IMR-90 (cell line): ENCODE data around the gene SCYL3. TPM values are rescaled to one million over a fixed set of nuclear protein-coding genes. Genes with fewer than 3 reads are reported as not detected.

ENCODE experiments used
- ATAC-seq: fragments of 200-7000 bp; cut with Tn5 transposase; 2 replicates; pipeline ENCODE4 v1.9.1; 2020; ENCODE audit warnings: low read depth, mild to moderate bottlenecking, moderate library complexity
- BruUV-seq: library from RNA; stranded (reverse); fragments of 400-500 nt; replicated peaks from 2 replicates; lab custom pipeline; 2021; lab: Mats Ljungman, UMichigan
- CTCF ChIA-PET: fragments of 300-600 bp; formaldehyde crosslinking; extraction: SDS; loops from one replicate; lab custom pipeline; 2021; ENCODE audit warnings: antibody characterized with exemption; lab: Yijun Ruan, JAX
- POLR2A ChIA-PET: fragments of 300-600 bp; sonication (Branson Sonifier 250); formaldehyde crosslinking; loops from one replicate; lab custom pipeline; 2022; ENCODE audit warnings: antibody characterized with exemption; ENCODE audit not compliant: unreplicated experiment; lab: Charles Lee
- DNase-seq: peaks from one replicate; pipeline ENCODE4 v3.0.0; 2013
- H2AFZ ChIP-seq: replicated peaks from 2 replicates; pipeline ENCODE3; 2013; ENCODE audit warnings: low read length, mild to moderate bottlenecking; ENCODE audit not compliant: poor library complexity
- H2AK5ac ChIP-seq: 2 replicates; pipeline ENCODE4 v1.6.1; 2013; ENCODE audit warnings: low read depth, low read length, inconsistent platforms
- H2AK9ac ChIP-seq: replicated peaks from 2 replicates; pipeline ENCODE3; 2013; ENCODE audit warnings: mild to moderate bottlenecking, low read depth, low read length, moderate library complexity; ENCODE audit not compliant: poor library complexity
- H2BK120ac ChIP-seq: 2 replicates; pipeline ENCODE4 v1.6.1; 2013; ENCODE audit warnings: low read depth, low read length, inconsistent platforms
- H2BK15ac ChIP-seq: 3 replicates; pipeline ENCODE4 v1.6.1; 2013; ENCODE audit warnings: low read depth, low read length, inconsistent platforms
- H2BK20ac ChIP-seq: 2 replicates; pipeline ENCODE4 v1.6.1; 2013; ENCODE audit warnings: low read depth, mild to moderate bottlenecking, inconsistent platforms, low read length, moderate library complexity
- H2BK5ac ChIP-seq: 2 replicates; pipeline ENCODE4 v1.6.1; 2013; ENCODE audit warnings: mild to moderate bottlenecking, low read depth, low read length, inconsistent platforms; ENCODE audit not compliant: poor library complexity, severe bottlenecking
- H3K14ac ChIP-seq: replicated peaks from 2 replicates; pipeline ENCODE4 v1.6.1; 2013; ENCODE audit warnings: low read depth, low read length, inconsistent platforms
- H3K18ac ChIP-seq: 2 replicates; pipeline ENCODE4 v1.6.1; 2013; ENCODE audit warnings: low read depth, low read length, control low read depth
- H3K23ac ChIP-seq: 2 replicates; pipeline ENCODE4 v1.6.1; 2013; ENCODE audit warnings: low read depth, low read length, inconsistent platforms
- H3K27ac ChIP-seq: 2 replicates; pipeline ENCODE4 v1.5.1; 2013; ENCODE audit warnings: mild to moderate bottlenecking, control low read depth, low read length; ENCODE audit not compliant: insufficient read depth
- H3K27me3 ChIP-seq: 2 replicates; pipeline ENCODE4 v1.6.1; 2013; ENCODE audit warnings: low read length; ENCODE audit not compliant: control insufficient read depth, insufficient read depth
- H3K36me3 ChIP-seq: 2 replicates; pipeline ENCODE4 v1.6.1; 2013; ENCODE audit warnings: low read length, mixed read lengths; ENCODE audit not compliant: control insufficient read depth, insufficient read depth
- H3K4ac ChIP-seq: 2 replicates; pipeline ENCODE4 v1.6.1; 2013; ENCODE audit warnings: low read depth, low read length, inconsistent platforms
- H3K4me1 ChIP-seq: 2 replicates; pipeline ENCODE4 v1.6.1; 2013; ENCODE audit warnings: low read length, mixed read lengths; ENCODE audit not compliant: control insufficient read depth, insufficient read depth
- H3K4me2 ChIP-seq: 2 replicates; pipeline ENCODE4 v1.6.1; 2013; ENCODE audit warnings: low read depth, mild to moderate bottlenecking, control low read depth, low read length, moderate library complexity
- H3K4me3 ChIP-seq: 2 replicates; pipeline ENCODE4 v1.5.1; 2013; ENCODE audit warnings: low read depth, mild to moderate bottlenecking, control low read depth, low read length, moderate library complexity; ENCODE audit not compliant: insufficient read depth
- H3K56ac ChIP-seq: 2 replicates; pipeline ENCODE4 v1.6.1; 2013; ENCODE audit warnings: low read length, inconsistent platforms; ENCODE audit not compliant: insufficient read depth; ENCODE audit errors: extremely low read depth
- H3K79me1 ChIP-seq, 2 experiments: 2 replicates each; pipeline ENCODE4 v1.6.1; 2013; ENCODE audit warnings: low read length in 2 of 2, inconsistent platforms in 1 of 2, low read depth in 1 of 2
- H3K9ac ChIP-seq: 2 replicates; pipeline ENCODE4 v1.6.1; 2013; ENCODE audit warnings: low read depth, low read length, control low read depth
- H3K9me1 ChIP-seq: 2 replicates; pipeline ENCODE4 v1.6.1; 2013; ENCODE audit warnings: low read length, inconsistent platforms; ENCODE audit not compliant: insufficient read depth
- H3K9me3 ChIP-seq: 2 replicates; pipeline ENCODE4 v1.6.1; 2013; ENCODE audit warnings: low read length; ENCODE audit not compliant: control insufficient read depth, insufficient read depth
- H4K20me1 ChIP-seq: 2 replicates; pipeline ENCODE4 v1.6.1; 2013; ENCODE audit warnings: low read length, inconsistent platforms; ENCODE audit not compliant: insufficient read depth
- H4K5ac ChIP-seq: 2 replicates; pipeline ENCODE4 v1.6.1; 2013; ENCODE audit warnings: mild to moderate bottlenecking, low read depth, low read length, control low read depth
- H4K8ac ChIP-seq, 2 experiments: 2 replicates each; pipeline ENCODE4 v1.6.1; 2013; ENCODE audit warnings: low read depth in 2 of 2, low read length in 2 of 2, control low read depth in 1 of 2, inconsistent platforms in 1 of 2
- H4K91ac ChIP-seq: 2 replicates; pipeline ENCODE4 v1.6.1; 2013; ENCODE audit warnings: low read depth, low read length, inconsistent platforms; ENCODE audit not compliant: insufficient read depth
- CEBPB ChIP-seq: IDR thresholded peaks from 2 replicates; pipeline ENCODE4 v1.6.1; 2012; ENCODE audit warnings: low read depth, low read length, improper control_type of control experiment
- CHD1 ChIP-seq: IDR thresholded peaks from 2 replicates; pipeline ENCODE4 v1.6.1; 2012; ENCODE audit warnings: low read depth, low read length, improper control_type of control experiment
- MAZ ChIP-seq: IDR thresholded peaks from 2 replicates; pipeline ENCODE4 v1.6.1; 2012; ENCODE audit warnings: low read depth, mild to moderate bottlenecking, low read length, improper control_type of control experiment, moderate library complexity, borderline replicate concordance
- MXI1 ChIP-seq: IDR thresholded peaks from 2 replicates; pipeline ENCODE4 v1.6.1; 2012; ENCODE audit warnings: low read depth, mild to moderate bottlenecking, low read length, moderate library complexity, borderline replicate concordance
- POLR2A ChIP-seq: IDR thresholded peaks from 2 replicates; pipeline ENCODE4 v1.6.1; 2012; ENCODE audit warnings: mild to moderate bottlenecking, low read depth, low read length
- RFX5 ChIP-seq: IDR thresholded peaks from 2 replicates; pipeline ENCODE4 v1.8.0; 2012; ENCODE audit warnings: low read depth, mild to moderate bottlenecking, low read length, moderate library complexity
- SMC3 ChIP-seq: fragments of 150-350 bp; IDR thresholded peaks from 2 replicates; pipeline ENCODE4 v1.6.1; 2016; ENCODE audit warnings: low read depth, mild to moderate bottlenecking, antibody characterized with exemption, low read length, moderate library complexity
- USF2 ChIP-seq: fragments of 150-350 bp; IDR thresholded peaks from 2 replicates; pipeline ENCODE4 v1.6.1; 2017; ENCODE audit warnings: mild to moderate bottlenecking, antibody characterized with exemption, low read length, low read depth
- WGBS, 2 experiments: methylation state at CpG; one replicate each; pipeline versions ENCODE4 v1.1.5 to v1.1.7; 2013; ENCODE audit warnings: missing lambda C conversion rate in 2 of 2; ENCODE audit not compliant: insufficient read length in 1 of 2; ENCODE audit errors: extremely low coverage in 2 of 2; 5-methylcytosine and 5-hydroxymethylcytosine counted together
- dilution Hi-C: fragments of 300-500 bp; cut with HindIII; formaldehyde crosslinking; loops from one replicate; pipeline ENCODE4 v1.14.3; 2018; ENCODE audit warnings: low sequenced_read_pairs; ENCODE audit not compliant: unreplicated experiment
- in situ Hi-C: fragments of 300-500 bp; cut with MboI; formaldehyde crosslinking; loops from 3 replicates; pipeline ENCODE4 v1.14.3; 2019; ENCODE audit warnings: low sequenced_read_pairs, inconsistent platforms, mixed read lengths
- intact Hi-C: fragments of 100-400 bp; cut with micrococcal nuclease; formaldehyde crosslinking; loops from 2 replicates; pipeline ENCODE4 v1.10.0; 2022
- polyA plus RNA-seq, 3 experiments: library from polyadenylated mRNA; depleted of rRNA; stranded (reverse); fragments of >200 nt; gene quantifications; 2 replicates each; pipeline ENCODE4 v1.2.3, GENCODE V29; 2012; ENCODE audit warnings: low replicate concordance in 1 of 3
- total RNA-seq: library from RNA; depleted of rRNA; stranded (reverse); fragments of >200 nt; gene quantifications from 2 replicates; pipeline ENCODE4 v1.2.3, GENCODE V29; 2012
- TF ChIP-seq, protein P1 (sequence below): conservative IDR thresholded peaks from 2 replicates; pipeline ENCODE4 v1.5.1; 2012; ENCODE audit warnings: mild to moderate bottlenecking, low read depth, low read length, improper control_type of control experiment

SCYL3 gene
- total and polyA plus RNA-seq, 2 of the 4 experiments (the other 2 are of a cell fraction), result 3.9 to 8.4 TPM

GRCh38 chr1:169915150-169915549 is 21.5 kb upstream of the SCYL3 start:
- Histone ChIP-seq H3K9ac (no peak overlapping the region), H3K4ac (no peak overlapping the region), H3K79me1 (no peaks in the 10 kb centered on the region), H4K91ac (no peak overlapping the region), H4K20me1 (no peaks in the 10 kb centered on the region), H2BK20ac (no peak overlapping the region), H2BK5ac (no peak overlapping the region), H2AFZ (peak overlapping the region; percentile 64), H3K14ac (no peak overlapping the region), H4K5ac (no peak overlapping the region), H2BK15ac (no peak overlapping the region), H3K23ac (no peak overlapping the region), H2BK120ac (no peak overlapping the region), H3K4me3 (no peak overlapping the region), H3K27me3 (no peaks in the 10 kb centered on the region), H3K18ac (no peak overlapping the region), H2AK5ac (no peak overlapping the region), H3K56ac (no peak overlapping the region), H4K8ac (no peak overlapping the region), H3K27ac (no peak overlapping the region), H3K4me2 (no peak overlapping the region), H2AK9ac (no peak overlapping the region), H3K9me1 (no peaks in the 10 kb centered on the region), H3K36me3 (no peaks in the 10 kb centered on the region), H3K4me1 (peaks cover 3% of the 10 kb centered on the region; the same call in 1 of the 2 replicates), H3K9me3 (no peaks in the 10 kb centered on the region)
- DNase-seq (no peak), ATAC-seq (no peak)
- intact Hi-C loops (no loop called here), in situ Hi-C loops (loop anchor here (10.0 kb wide), 1 partner anchor 1010 kb away; no protein-coding TSS in a partner anchor), dilution Hi-C loops (no loop called here)
- ChIA-PET POLR2A (no interaction called here), CTCF (interaction anchor here (0.6 kb wide), 1 partner anchor 565 kb away, joined by 4 read pairs; no protein-coding TSS in a partner anchor)
- no peak for TF ChIP-seq CEBPB
- TF ChIP-seq CHD1, result no peak
- no peak for TF ChIP-seq POLR2A
- TF ChIP-seq, protein P1, sequence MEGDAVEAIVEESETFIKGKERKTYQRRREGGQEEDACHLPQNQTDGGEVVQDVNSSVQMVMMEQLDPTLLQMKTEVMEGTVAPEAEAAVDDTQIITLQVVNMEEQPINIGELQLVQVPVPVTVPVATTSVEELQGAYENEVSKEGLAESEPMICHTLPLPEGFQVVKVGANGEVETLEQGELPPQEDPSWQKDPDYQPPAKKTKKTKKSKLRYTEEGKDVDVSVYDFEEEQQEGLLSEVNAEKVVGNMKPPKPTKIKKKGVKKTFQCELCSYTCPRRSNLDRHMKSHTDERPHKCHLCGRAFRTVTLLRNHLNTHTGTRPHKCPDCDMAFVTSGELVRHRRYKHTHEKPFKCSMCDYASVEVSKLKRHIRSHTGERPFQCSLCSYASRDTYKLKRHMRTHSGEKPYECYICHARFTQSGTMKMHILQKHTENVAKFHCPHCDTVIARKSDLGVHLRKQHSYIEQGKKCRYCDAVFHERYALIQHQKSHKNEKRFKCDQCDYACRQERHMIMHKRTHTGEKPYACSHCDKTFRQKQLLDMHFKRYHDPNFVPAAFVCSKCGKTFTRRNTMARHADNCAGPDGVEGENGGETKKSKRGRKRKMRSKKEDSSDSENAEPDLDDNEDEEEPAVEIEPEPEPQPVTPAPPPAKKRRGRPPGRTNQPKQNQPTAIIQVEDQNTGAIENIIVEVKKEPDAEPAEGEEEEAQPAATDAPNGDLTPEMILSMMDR, result no peak
- TF ChIP-seq MAZ, result no peak
- TF ChIP-seq MXI1, result no peak
- no peak for TF ChIP-seq SMC3
- no peak for TF ChIP-seq USF2
- no peak for TF ChIP-seq RFX5
- WGBS, 2 experiments, result 23% methylated on average over 8 of the region's 15 CpGs; no CpG with 5 or more reads in 1 of the 2 experiments
- no TSS peak for BruUV-seq
